Fibroblast of mammary gland (primary cell): Measurements from ENCODE around the gene RBKS.
"Not testable (repeated sequence)": the region's sequence is repeated elsewhere in the genome, so short reads cannot be mapped to it uniquely, and the experiment has no call there.

ENCODE experiments used
- DNase-seq: peaks from one replicate; pipeline ENCODE4 v3.0.0-alpha.2; 2010; ENCODE audit warnings: low read depth
- H3K4me3 ChIP-seq: 2 replicates; pipeline ENCODE4 v1.5.1; 2011; ENCODE audit warnings: low read depth, mild to moderate bottlenecking, low read length, moderate library complexity; ENCODE audit not compliant: control insufficient read depth
- TF ChIP-seq, protein P1 (sequence below): conservative IDR thresholded peaks from 2 replicates; pipeline ENCODE4 v1.5.1; 2011; ENCODE audit warnings: low read depth, low read length, inconsistent platforms; ENCODE audit not compliant: control insufficient read depth, insufficient read depth

RBKS gene

DNA sequence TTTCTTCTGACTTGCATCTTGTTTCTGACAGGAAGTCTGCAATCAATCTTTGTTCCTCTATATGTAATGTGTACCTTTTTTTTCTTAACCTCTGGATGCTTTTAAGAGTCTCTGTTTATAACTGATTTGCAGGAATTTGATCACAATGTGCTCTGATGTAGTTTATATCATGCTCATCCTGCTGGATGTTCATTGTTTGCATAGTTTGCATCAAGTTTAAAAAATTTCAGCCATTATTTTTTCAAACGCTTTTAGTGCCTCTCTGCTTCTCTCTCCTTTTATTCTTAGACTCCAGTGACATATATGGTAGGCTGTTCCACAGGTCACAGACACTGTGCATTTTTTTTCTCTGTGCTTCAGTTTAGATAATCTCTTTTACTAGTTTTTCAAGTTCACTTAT lies 23.9 kb downstream of the RBKS start:
- TF ChIP-seq, protein P1, sequence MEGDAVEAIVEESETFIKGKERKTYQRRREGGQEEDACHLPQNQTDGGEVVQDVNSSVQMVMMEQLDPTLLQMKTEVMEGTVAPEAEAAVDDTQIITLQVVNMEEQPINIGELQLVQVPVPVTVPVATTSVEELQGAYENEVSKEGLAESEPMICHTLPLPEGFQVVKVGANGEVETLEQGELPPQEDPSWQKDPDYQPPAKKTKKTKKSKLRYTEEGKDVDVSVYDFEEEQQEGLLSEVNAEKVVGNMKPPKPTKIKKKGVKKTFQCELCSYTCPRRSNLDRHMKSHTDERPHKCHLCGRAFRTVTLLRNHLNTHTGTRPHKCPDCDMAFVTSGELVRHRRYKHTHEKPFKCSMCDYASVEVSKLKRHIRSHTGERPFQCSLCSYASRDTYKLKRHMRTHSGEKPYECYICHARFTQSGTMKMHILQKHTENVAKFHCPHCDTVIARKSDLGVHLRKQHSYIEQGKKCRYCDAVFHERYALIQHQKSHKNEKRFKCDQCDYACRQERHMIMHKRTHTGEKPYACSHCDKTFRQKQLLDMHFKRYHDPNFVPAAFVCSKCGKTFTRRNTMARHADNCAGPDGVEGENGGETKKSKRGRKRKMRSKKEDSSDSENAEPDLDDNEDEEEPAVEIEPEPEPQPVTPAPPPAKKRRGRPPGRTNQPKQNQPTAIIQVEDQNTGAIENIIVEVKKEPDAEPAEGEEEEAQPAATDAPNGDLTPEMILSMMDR, result no peak
- H3K4me3 ChIP-seq, result no peak overlapping the region
- no peak for DNase-seq

DNA sequence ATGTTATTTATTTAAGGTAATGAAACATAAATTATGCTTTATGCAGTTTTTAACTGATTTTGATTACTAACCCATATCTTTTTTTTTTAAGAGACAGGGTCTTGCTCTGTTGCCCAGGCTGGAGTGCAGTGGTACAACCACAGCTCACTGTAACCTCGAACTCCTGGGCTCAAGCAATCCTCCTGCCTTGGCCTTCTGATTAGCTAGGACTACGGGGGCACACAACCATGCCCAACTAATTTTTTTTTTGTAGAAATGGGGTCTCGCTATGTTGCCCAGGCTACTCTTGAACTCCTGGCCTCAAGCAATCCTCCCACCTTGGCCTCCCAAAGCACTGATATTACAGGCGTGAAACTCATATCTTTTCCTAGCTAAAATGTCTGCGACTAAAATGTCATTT lies 26.2 kb downstream of the RBKS start:
- DNase-seq, H3K4me3 ChIP-seq: not testable (repeated sequence)

DNA sequence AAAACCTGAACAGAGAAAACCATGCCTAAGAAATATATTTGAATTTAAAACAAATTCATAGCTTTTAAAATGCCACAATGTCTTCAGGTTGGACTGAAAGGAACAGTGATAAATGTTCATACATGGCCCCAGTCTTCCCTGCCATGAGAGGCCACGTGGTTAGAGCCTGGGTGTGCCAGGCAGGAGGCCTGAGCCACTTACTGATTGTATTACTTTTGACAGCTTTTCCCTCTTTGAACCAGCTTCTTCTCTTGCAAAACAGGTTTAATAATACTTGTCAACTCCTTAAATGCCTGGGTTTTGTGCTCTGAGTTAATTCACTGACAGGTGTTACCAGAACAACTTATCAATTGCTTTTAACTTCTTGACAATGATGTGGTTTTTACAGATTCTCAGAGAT lies 27.0 kb downstream of the RBKS start:
- DNase-seq, result no peak
- no peak overlapping the region for H3K4me3 ChIP-seq
- TF ChIP-seq, protein P1, result no peak

DNA sequence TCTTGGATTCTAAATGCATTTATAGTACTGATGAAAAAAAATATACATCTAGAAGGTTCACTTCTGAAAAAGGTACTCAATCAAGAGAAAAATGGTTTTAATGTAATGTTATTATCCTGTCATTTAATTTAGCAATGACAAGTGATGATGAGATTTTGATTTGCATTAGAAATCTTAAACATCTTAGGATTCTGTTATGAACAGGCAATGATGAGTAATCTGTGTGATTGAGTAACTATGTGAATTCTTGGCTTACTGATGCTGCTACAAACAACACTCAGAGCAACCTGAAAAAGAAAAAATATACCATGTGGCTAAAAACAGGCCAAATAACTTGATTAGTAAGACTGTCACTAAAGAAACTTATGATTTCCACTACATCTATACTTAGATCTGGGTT lies 30.1 kb downstream of the RBKS start:
- TF ChIP-seq, protein P1, result no peak
- peak; percentile 89 for DNase-seq
- no peak overlapping the region for H3K4me3 ChIP-seq

DNA sequence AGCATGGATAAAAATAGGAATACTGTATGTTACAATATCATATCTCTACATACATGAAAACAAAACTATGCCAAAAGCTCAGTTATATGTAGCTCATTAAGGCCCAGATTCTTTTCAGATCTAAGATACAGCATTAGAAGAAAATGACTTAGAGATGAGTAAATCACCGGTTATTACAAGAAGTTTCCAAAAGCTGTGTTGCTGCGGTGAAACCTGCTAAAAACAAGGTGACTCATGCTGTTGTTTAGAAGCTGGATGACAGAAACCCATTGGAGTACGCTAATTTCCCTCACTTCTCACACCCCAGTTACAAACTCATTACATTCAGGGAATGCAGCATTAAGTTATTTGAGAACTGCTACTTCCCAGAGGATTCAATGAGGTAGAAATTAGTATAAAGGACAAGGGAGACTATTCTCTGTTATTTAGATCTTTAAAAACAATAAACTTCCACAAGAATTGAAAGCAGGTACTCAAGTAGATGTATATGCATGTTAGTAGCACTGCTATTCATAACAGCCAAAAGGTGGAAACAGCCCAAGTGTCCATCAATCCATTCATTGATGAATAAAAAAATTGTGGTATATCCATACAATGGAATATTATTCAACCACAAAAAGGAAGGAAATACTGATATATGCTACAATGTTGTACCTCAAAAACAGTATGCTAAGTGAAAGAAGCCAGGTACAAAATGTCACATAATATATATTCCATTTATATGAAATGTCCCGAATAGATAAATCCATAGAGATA lies 32.6 kb downstream of the RBKS start:
- no peak overlapping the region for H3K4me3 ChIP-seq
- TF ChIP-seq, protein P1, result no peak
- peak; percentile 85 for DNase-seq

DNA sequence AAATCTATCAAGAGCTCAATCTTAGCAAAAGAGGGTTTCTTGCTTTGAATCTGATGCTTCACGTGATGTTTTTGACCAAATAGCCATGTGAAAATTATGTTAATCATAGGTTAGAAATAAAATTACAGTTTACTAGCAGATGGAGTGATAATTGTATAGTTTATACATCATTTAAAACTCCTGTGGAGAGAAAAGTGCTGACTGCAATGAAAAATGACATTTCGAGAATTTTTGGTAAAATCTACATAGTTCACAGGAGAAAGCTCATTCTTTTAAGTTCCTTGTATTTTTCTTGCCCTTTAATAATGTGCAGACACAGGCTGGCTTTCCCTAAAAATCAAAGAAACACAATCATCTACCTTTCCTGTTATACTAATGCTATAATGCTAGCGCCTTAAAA lies 33.2 kb downstream of the RBKS start:
- no peak for DNase-seq
- TF ChIP-seq, protein P1, result no peak
- no peak overlapping the region for H3K4me3 ChIP-seq

DNA sequence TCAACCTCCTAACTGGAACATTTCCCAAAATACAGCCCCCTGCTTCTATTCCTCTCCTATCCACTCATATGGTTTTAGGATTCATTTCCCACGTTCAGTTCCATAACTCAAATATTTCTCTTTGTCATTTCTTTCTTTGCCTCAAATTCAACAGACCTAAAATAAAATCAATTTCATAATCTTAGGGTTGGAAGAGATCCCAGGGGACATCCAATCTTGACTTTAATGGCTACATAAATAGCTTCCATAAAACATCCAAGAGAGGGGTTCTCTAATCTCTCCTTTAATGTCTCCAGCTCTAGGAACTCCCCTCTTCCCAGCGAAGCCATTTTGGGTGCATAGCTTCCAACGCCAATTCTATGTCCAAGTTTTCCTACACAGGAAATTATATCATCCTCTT lies 33.8 kb downstream of the RBKS start:
- H3K4me3 ChIP-seq, result no peak overlapping the region
- TF ChIP-seq, protein P1, result no peak
- no peak for DNase-seq
